GM10248 (cell line): ENCODE measurements around the gene GOLGA6D.
"Not testable (repeated sequence)": the region's sequence is repeated elsewhere in the genome, so short reads cannot be mapped to it uniquely, and the experiment has no call there.

Experiments
- CTCF ChIA-PET: fragments of 300-600 bp; sonication (Branson Sonifier 250); formaldehyde crosslinking; extraction: SDS; loops from one replicate; lab custom pipeline; 2021; ENCODE audit warnings: antibody characterized with exemption; lab: Yijun Ruan, JAX
- POLR2A ChIA-PET: fragments of 350-650 bp; sonication (Branson Sonifier 250); formaldehyde crosslinking; extraction: SDS; loops from one replicate; lab custom pipeline; 2020; ENCODE audit warnings: antibody characterized with exemption; lab: Yijun Ruan, JAX
- DNase-seq: peaks from one replicate; pipeline ENCODE4 v3.0.0; 2012; ENCODE audit errors: extremely low spot score
- CTCF ChIP-seq: IDR thresholded peaks from 2 replicates; pipeline ENCODE4 v1.5.1; 2012; ENCODE audit warnings: mild to moderate bottlenecking, low read depth; ENCODE audit errors: extremely low read depth, missing control alignments, control extremely low read depth

Gene GOLGA6D

GRCh38 chr15:75335705-75336355 is 53.2 kb downstream of the GOLGA6D start, which contains the start of gene COMMD4:
COMMD4 (plus strand) TSS chr15:75336063; CDS start chr15:75336090, 27 bp downstream.
- no peak for TF ChIP-seq CTCF
- DNase-seq, result peak; percentile 73
- ChIA-PET CTCF (no interaction called here), POLR2A (no interaction called here)

GRCh38 chr15:75338661-75339240 is 56.1 kb downstream of the GOLGA6D start:
- no peak for TF ChIP-seq CTCF
- CTCF ChIA-PET, result no interaction called here

GRCh38 chr15:75339531-75340240 is 57.1 kb downstream of the GOLGA6D start:
- ChIA-PET CTCF (no interaction called here), POLR2A (interaction anchor here (0.5 to 1.5 kb wide), 2 partner anchors 28 to 296 kb away, joined by 3 to 4 read pairs; partner anchors contain the start of gene MAN2C1)
- no peak for DNase-seq
- no peak for TF ChIP-seq CTCF

More at GRCh38 chr15:75338661-75339240, 56.1 kb downstream of the GOLGA6D start:
- POLR2A ChIA-PET, result interaction anchor here (1.5 kb wide), 1 partner anchor 29 kb away, joined by 4 read pairs; the partner anchor contains the start of gene MAN2C1
- no peak for DNase-seq

GRCh38 chr15:75342221-75342620 is 59.6 kb downstream of the GOLGA6D start:
- ChIA-PET CTCF (no interaction called here), POLR2A (no interaction called here)
- no peak for TF ChIP-seq CTCF
- DNase-seq, result no peak

- POLR2A ChIA-PET, CTCF ChIA-PET, DNase-seq: not testable (repeated sequence)
Measured at GRCh38 chr15:75343953-75344352, 61.3 kb downstream of the GOLGA6D start.
